SU-DHL-6 (cell line): Measurements from ENCODE around the gene SAFB.

Experiments used
- CTCF ChIP-seq: fragments of 200-600 bp; sonication (generic); IDR thresholded peaks from one replicate; pipeline ENCODE4 v1.5.1; 2017; ENCODE audit warnings: antibody characterized with exemption, mild to moderate bottlenecking, low read length, moderate library complexity; ENCODE audit not compliant: insufficient read depth, poor library complexity, severe bottlenecking
- EZH2phosphoT487 ChIP-seq: fragments of 200-600 bp; sonication (generic), shearing (Covaris generic); conservative IDR thresholded peaks from 2 replicates; pipeline ENCODE4 v1.6.1; 2018; ENCODE audit warnings: mild to moderate bottlenecking, antibody characterized with exemption, low read length, moderate library complexity, mixed read lengths

GRCh38 chr19:5680437-5681368 is 57.8 kb downstream of the SAFB start, which contains the start of the genes HSD11B1L and MICOS13:
- TF ChIP-seq CTCF (no peak), EZH2phosphoT487 (no peak)
